Measurements from ENCODE around the gene SMARCC2. TPM values are rescaled to one million over a fixed set of nuclear protein-coding genes. Genes with fewer than 3 reads are reported as not detected.

The SMARCC2 gene
- total and polyA plus RNA-seq, 2 of the 13 experiments (the other 11 are each of a cell fraction or from before 2014, with no cell fraction given): 21.3 to 24.1 TPM

DNA sequence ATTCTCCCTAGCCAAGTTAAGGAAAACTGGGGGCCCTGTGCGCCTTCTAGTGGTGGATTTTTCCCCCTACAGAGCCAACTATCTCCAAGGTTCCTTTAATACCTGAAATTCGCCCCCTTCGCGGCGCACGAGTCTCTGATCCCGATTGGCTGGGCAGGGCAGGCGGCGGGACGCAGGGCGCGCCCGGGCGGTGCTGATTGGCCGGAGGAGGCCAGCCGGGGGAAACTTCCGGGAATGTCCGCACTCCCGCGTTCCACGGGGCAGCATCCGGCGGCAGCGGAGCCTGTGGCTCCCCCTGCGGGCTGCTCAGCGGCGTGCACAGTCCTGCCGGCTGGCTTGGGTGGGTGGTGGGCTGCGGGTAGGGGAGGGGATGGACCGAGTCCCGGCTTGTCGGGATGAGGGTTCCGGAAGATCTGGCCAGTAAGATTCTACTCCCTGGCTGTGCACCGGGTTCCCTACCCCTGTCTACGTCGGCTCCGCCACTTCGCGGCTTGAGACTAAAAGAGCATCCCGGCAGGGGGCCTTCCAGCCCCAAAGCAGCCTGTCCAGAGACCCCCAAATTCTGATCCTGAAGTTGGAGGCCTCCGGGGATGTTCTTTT, 34.9 kb upstream of the SMARCC2 start, which contains the start of gene NABP2 (continued):
- TF ChIP-seq BORCS8-MEF2B (CRISPR knock-in tag; IDR thresholded peaks at IDR 0.05): no peak; the same call in 1 of the 2 replicates
- TF ChIP-seq, protein P1, sequence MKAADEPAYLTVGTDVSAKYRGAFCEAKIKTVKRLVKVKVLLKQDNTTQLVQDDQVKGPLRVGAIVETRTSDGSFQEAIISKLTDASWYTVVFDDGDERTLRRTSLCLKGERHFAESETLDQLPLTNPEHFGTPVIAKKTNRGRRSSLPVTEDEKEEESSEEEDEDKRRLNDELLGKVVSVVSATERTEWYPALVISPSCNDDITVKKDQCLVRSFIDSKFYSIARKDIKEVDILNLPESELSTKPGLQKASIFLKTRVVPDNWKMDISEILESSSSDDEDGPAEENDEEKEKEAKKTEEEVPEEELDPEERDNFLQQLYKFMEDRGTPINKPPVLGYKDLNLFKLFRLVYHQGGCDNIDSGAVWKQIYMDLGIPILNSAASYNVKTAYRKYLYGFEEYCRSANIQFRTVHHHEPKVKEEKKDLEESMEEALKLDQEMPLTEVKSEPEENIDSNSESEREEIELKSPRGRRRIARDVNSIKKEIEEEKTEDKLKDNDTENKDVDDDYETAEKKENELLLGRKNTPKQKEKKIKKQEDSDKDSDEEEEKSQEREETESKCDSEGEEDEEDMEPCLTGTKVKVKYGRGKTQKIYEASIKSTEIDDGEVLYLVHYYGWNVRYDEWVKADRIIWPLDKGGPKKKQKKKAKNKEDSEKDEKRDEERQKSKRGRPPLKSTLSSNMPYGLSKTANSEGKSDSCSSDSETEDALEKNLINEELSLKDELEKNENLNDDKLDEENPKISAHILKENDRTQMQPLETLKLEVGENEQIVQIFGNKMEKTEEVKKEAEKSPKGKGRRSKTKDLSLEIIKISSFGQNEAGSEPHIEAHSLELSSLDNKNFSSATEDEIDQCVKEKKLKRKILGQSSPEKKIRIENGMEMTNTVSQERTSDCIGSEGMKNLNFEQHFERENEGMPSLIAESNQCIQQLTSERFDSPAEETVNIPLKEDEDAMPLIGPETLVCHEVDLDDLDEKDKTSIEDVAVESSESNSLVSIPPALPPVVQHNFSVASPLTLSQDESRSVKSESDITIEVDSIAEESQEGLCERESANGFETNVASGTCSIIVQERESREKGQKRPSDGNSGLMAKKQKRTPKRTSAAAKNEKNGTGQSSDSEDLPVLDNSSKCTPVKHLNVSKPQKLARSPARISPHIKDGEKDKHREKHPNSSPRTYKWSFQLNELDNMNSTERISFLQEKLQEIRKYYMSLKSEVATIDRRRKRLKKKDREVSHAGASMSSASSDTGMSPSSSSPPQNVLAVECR (CRISPR knock-in tag; IDR thresholded peaks at IDR 0.05; ENCODE audit: borderline replicate concordance): peak; percentile 80; the same call in 1 of the 2 replicates
- TF ChIP-seq NFKBIZ (CRISPR knock-in tag; IDR thresholded peaks at IDR 0.05): no peak; the same call in 1 of the 2 replicates
- peak; percentile 84 for TF ChIP-seq HDAC1 (CRISPR knock-in tag; IDR thresholded peaks at IDR 0.05)
- TF ChIP-seq, protein P2, sequence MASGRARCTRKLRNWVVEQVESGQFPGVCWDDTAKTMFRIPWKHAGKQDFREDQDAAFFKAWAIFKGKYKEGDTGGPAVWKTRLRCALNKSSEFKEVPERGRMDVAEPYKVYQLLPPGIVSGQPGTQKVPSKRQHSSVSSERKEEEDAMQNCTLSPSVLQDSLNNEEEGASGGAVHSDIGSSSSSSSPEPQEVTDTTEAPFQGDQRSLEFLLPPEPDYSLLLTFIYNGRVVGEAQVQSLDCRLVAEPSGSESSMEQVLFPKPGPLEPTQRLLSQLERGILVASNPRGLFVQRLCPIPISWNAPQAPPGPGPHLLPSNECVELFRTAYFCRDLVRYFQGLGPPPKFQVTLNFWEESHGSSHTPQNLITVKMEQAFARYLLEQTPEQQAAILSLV (CRISPR knock-in tag; IDR thresholded peaks at IDR 0.05; ENCODE audit: borderline replicate concordance): 0 out of 2 replicates have a peak, but pooled peaks have one; percentile 56
- TF ChIP-seq ZSCAN22 (CRISPR knock-in tag; IDR thresholded peaks at IDR 0.05): no peak
- TF ChIP-seq ISX (CRISPR knock-in tag; conservative IDR thresholded peaks at IDR 0.05): no peak
- peak; percentile 88 for TF ChIP-seq SPEN (CRISPR knock-in tag; IDR thresholded peaks at IDR 0.05; ENCODE audit: low read depth)
- TF ChIP-seq SIN3B (IDR thresholded peaks at IDR 0.05; ENCODE audit: low read length): no peak
- no peak for TF ChIP-seq FOSL1 (CRISPR knock-in tag; IDR thresholded peaks at IDR 0.05; ENCODE audit: borderline replicate concordance)
- TF ChIP-seq JUNB (CRISPR knock-in tag; IDR thresholded peaks at IDR 0.05; ENCODE audit: borderline replicate concordance): no peak
- TF ChIP-seq ATAD3A (CRISPR knock-in tag; IDR thresholded peaks at IDR 0.05): no peak
- no peak for TF ChIP-seq SIX1 (CRISPR knock-in tag; IDR thresholded peaks at IDR 0.05; ENCODE audit: borderline replicate concordance)
- TF ChIP-seq, protein P3, sequence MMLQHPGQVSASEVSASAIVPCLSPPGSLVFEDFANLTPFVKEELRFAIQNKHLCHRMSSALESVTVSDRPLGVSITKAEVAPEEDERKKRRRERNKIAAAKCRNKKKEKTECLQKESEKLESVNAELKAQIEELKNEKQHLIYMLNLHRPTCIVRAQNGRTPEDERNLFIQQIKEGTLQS (CRISPR knock-in tag; IDR thresholded peaks at IDR 0.05): no peak
- TF ChIP-seq ZNF598 (CRISPR knock-in tag; IDR thresholded peaks at IDR 0.05; ENCODE audit: borderline replicate concordance): no peak
- no peak for TF ChIP-seq ZNF660 (CRISPR knock-in tag; IDR thresholded peaks at IDR 0.05; ENCODE audit: borderline replicate concordance, low read depth)
- TF ChIP-seq, protein P4, sequence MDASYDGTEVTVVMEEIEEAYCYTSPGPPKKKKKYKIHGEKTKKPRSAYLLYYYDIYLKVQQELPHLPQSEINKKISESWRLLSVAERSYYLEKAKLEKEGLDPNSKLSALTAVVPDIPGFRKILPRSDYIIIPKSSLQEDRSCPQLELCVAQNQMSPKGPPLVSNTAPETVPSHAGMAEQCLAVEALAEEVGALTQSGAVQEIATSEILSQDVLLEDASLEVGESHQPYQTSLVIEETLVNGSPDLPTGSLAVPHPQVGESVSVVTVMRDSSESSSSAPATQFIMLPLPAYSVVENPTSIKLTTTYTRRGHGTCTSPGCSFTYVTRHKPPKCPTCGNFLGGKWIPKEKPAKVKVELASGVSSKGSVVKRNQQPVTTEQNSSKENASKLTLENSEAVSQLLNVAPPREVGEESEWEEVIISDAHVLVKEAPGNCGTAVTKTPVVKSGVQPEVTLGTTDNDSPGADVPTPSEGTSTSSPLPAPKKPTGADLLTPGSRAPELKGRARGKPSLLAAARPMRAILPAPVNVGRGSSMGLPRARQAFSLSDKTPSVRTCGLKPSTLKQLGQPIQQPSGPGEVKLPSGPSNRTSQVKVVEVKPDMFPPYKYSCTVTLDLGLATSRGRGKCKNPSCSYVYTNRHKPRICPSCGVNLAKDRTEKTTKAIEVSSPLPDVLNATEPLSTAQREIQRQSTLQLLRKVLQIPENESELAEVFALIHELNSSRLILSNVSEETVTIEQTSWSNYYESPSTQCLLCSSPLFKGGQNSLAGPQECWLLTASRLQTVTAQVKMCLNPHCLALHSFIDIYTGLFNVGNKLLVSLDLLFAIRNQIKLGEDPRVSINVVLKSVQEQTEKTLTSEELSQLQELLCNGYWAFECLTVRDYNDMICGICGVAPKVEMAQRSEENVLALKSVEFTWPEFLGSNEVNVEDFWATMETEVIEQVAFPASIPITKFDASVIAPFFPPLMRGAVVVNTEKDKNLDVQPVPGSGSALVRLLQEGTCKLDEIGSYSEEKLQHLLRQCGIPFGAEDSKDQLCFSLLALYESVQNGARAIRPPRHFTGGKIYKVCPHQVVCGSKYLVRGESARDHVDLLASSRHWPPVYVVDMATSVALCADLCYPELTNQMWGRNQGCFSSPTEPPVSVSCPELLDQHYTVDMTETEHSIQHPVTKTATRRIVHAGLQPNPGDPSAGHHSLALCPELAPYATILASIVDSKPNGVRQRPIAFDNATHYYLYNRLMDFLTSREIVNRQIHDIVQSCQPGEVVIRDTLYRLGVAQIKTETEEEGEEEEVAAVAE (CRISPR knock-in tag; IDR thresholded peaks at IDR 0.05; ENCODE audit: borderline replicate concordance): no peak; the same call in 1 of the 2 replicates
- TF ChIP-seq ZNF674 (CRISPR knock-in tag; IDR thresholded peaks at IDR 0.05; ENCODE audit: low read depth): no peak
